ENCODE data around the gene LRRC45. TPM values are rescaled to one million over a fixed set of nuclear protein-coding genes. Genes with fewer than 3 reads are reported as not detected.

LRRC45 gene
- total RNA-seq, 1 experiment from 2014 or later = 40.1 TPM

DNA sequence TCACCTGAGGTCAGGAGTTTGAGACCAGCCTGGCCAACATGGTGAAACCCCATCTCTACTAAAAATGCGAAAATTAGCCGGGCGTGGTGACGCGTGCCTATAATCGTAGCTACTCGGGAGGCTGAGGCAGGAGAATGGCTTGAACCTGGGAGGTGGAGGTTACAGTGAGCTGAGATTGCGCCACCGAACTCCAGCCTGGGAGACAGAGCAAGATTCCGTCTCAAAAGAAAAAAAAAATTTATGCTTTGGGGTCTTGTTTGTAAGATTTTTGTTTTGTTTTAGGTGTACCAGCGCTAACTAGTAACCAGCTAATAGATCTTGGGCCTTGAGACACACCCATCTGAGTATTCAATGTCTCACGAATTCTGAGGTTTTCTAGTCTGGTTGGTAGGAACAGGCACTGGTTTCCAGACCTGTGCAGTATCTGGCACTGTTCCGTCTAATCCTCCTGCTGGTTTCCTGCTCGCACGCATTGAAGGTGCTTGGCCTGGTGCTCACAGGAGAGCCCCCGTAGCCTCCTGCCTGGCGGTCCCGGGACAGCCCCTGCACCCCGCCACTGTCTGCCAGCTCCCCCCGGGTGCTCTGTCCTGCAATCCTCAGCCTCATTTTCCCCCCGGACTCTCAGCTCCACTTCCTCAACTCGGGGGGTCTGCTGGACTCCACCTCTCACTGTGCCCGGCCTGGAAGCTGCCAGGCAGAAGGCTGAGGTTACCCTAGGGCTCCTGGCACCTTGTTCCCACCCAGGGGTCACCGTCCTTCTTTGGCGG lies 53.1 kb downstream of the LRRC45 start:
- no TSS peak for BruUV-seq (replicated peaks)
- H3K9me2 ChIP-seq (ENCODE audit: insufficient read depth) = no peaks in the 10 kb centered on the region
- H3K79me2 ChIP-seq (ENCODE audit: insufficient read depth, low read length) = no peaks in the 10 kb centered on the region
- peaks cover 9% of the 10 kb centered on the region; the same call in 1 of the 2 replicates for H4K20me1 ChIP-seq (ENCODE audit: insufficient read depth)
- no peak for DNase-seq (ENCODE audit: low read depth, low spot score)
- H3K9me3 ChIP-seq (ENCODE audit: control insufficient read depth in 1 of 2, insufficient read depth in 1 of 2, low read depth in 1 of 2, low read length in 2 of 2) = no peaks in the 10 kb centered on the region
- no peak for ATAC-seq
- peaks cover 21 to 25% of the 10 kb centered on the region in 2 experiments; a peak in 3 of 4 replicates for H3K36me3 ChIP-seq (ENCODE audit: control insufficient read depth in 1 of 2, insufficient read depth in 2 of 2, low read length in 2 of 2)
- no peak overlapping the region for H3K9ac ChIP-seq (ENCODE audit: low read length)
- ChIA-PET CTCF (interaction anchor here (2.0 kb wide), 1 partner anchor 46 kb away, joined by 5 read pairs; no protein-coding TSS in a partner anchor), RAD21 (ENCODE audit: low non-redundant PET in 1 of 2, low total read pairs in 2 of 2, uncharacterized antibody in 2 of 2, unreplicated experiment in 2 of 2) (interaction anchor here in 1 of 2 experiments (0.5 kb wide), 1 partner anchor 28 kb away, joined by 3 read pairs; no protein-coding TSS in a partner anchor), POLR2A (interaction anchor here (1.9 kb wide), 1 partner anchor 22 kb away, joined by 5 read pairs; the partner anchor contains the start of gene FASN)
- no peak overlapping the region for H3K4me2 ChIP-seq (ENCODE audit: low read length)
- 0 out of 2 replicates have a peak overlapping the region, but pooled peaks have one; percentile 5 for H3K27ac ChIP-seq (ENCODE audit: low read depth, low read length)
- H3K27me3 ChIP-seq (ENCODE audit: insufficient read depth, low read length) = no peaks in the 10 kb centered on the region
- no peaks in the 10 kb centered on the region for H3K4me1 ChIP-seq (ENCODE audit: control insufficient read depth in 1 of 2, insufficient read depth in 2 of 2, low read length in 2 of 2)
- TF ChIP-seq SRF (IDR thresholded peaks at IDR 0.05; ENCODE audit: low read depth) (no peak), TCF7L2 (IDR thresholded peaks at IDR 0.05; ENCODE audit: borderline replicate concordance, extremely low read depth, insufficient read depth, insufficient read length) (no peak), EZH2 (IDR thresholded peaks at IDR 0.05) (no peak), SP1 (IDR thresholded peaks at IDR 0.05; ENCODE audit: low read depth) (no peak), POLR2A (IDR thresholded peaks at IDR 0.05; ENCODE audit: borderline replicate concordance, extremely low read depth, insufficient read depth, insufficient read length) (no peak), ZFX (IDR thresholded peaks at IDR 0.05) (no peak), JUND (IDR thresholded peaks at IDR 0.05) (no peak), ELF1 (IDR thresholded peaks at IDR 0.05; ENCODE audit: borderline replicate concordance, low read depth) (no peak), CEBPB (IDR thresholded peaks at IDR 0.05; ENCODE audit: low read depth) (no peak)
- TF ChIP-seq, protein P1, sequence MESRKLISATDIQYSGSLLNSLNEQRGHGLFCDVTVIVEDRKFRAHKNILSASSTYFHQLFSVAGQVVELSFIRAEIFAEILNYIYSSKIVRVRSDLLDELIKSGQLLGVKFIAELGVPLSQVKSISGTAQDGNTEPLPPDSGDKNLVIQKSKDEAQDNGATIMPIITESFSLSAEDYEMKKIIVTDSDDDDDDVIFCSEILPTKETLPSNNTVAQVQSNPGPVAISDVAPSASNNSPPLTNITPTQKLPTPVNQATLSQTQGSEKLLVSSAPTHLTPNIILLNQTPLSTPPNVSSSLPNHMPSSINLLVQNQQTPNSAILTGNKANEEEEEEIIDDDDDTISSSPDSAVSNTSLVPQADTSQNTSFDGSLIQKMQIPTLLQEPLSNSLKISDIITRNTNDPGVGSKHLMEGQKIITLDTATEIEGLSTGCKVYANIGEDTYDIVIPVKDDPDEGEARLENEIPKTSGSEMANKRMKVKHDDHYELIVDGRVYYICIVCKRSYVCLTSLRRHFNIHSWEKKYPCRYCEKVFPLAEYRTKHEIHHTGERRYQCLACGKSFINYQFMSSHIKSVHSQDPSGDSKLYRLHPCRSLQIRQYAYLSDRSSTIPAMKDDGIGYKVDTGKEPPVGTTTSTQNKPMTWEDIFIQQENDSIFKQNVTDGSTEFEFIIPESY (IDR thresholded peaks at IDR 0.05; ENCODE audit: extremely low read depth, insufficient replicate concordance, low read length) = no peak
- H3K4me3 ChIP-seq (replicated peaks in 1 of 2; ENCODE audit: low read depth in 1 of 2, low read length in 2 of 2) = no peak overlapping the region
- intact Hi-C loops (cut with micrococcal nuclease) = no loop called here
- H2AFZ ChIP-seq (ENCODE audit: low read depth, low read length, poor library complexity, severe bottlenecking) = no peak overlapping the region
